ENCODE results near the gene HTRA3. TPM values are rescaled to one million over a fixed set of nuclear protein-coding genes. Genes with fewer than 3 reads are reported as not detected.

HTRA3 gene
- total and polyA plus RNA-seq, 2 experiments from 2014 or later: 1.3 to 3.6 TPM

- Histone ChIP-seq H3K79me2 (replicated peaks; ENCODE audit: insufficient read depth) (no peaks in the 10 kb centered on the region), H4K20me1 (replicated peaks; ENCODE audit: insufficient read depth) (no peaks in the 10 kb centered on the region), H3K27ac (ENCODE audit: low read depth) (no peak overlapping the region), H3K4me1 (ENCODE audit: insufficient read depth) (no peaks in the 10 kb centered on the region), H2AFZ (no peak overlapping the region), H3F3A (replicated peaks; ENCODE audit: low read depth) (no peaks in the 10 kb centered on the region), H3K36me3 (ENCODE audit: insufficient read depth) (no peaks in the 10 kb centered on the region), H3K4me3 (no peak overlapping the region), H3K4me2 (no peak overlapping the region), H3K9me2 (ENCODE audit: insufficient read depth) (peaks cover 6% of the 10 kb centered on the region; the same call in 1 of the 2 replicates), H3K27me3 (ENCODE audit: insufficient read depth) (no peaks in the 10 kb centered on the region)
- H3K27ac Mint-ChIP-seq: no peak overlapping the region
- no peaks in the 10 kb centered on the region for H3K36me3 Mint-ChIP-seq (ENCODE audit: low read depth)
- no peak for ATAC-seq
- H3K9me3 Mint-ChIP-seq: peaks cover 5% of the 10 kb centered on the region; the same call in 2 of the 3 replicates
- peaks cover 5% of the 10 kb centered on the region for H3K4me1 Mint-ChIP-seq
- no peak for DNase-seq (ENCODE audit: low spot score)
- no peak for TF ChIP-seq JUNB (IDR thresholded peaks at IDR 0.05; ENCODE audit: unreplicated experiment)
- TF ChIP-seq, protein P1, sequence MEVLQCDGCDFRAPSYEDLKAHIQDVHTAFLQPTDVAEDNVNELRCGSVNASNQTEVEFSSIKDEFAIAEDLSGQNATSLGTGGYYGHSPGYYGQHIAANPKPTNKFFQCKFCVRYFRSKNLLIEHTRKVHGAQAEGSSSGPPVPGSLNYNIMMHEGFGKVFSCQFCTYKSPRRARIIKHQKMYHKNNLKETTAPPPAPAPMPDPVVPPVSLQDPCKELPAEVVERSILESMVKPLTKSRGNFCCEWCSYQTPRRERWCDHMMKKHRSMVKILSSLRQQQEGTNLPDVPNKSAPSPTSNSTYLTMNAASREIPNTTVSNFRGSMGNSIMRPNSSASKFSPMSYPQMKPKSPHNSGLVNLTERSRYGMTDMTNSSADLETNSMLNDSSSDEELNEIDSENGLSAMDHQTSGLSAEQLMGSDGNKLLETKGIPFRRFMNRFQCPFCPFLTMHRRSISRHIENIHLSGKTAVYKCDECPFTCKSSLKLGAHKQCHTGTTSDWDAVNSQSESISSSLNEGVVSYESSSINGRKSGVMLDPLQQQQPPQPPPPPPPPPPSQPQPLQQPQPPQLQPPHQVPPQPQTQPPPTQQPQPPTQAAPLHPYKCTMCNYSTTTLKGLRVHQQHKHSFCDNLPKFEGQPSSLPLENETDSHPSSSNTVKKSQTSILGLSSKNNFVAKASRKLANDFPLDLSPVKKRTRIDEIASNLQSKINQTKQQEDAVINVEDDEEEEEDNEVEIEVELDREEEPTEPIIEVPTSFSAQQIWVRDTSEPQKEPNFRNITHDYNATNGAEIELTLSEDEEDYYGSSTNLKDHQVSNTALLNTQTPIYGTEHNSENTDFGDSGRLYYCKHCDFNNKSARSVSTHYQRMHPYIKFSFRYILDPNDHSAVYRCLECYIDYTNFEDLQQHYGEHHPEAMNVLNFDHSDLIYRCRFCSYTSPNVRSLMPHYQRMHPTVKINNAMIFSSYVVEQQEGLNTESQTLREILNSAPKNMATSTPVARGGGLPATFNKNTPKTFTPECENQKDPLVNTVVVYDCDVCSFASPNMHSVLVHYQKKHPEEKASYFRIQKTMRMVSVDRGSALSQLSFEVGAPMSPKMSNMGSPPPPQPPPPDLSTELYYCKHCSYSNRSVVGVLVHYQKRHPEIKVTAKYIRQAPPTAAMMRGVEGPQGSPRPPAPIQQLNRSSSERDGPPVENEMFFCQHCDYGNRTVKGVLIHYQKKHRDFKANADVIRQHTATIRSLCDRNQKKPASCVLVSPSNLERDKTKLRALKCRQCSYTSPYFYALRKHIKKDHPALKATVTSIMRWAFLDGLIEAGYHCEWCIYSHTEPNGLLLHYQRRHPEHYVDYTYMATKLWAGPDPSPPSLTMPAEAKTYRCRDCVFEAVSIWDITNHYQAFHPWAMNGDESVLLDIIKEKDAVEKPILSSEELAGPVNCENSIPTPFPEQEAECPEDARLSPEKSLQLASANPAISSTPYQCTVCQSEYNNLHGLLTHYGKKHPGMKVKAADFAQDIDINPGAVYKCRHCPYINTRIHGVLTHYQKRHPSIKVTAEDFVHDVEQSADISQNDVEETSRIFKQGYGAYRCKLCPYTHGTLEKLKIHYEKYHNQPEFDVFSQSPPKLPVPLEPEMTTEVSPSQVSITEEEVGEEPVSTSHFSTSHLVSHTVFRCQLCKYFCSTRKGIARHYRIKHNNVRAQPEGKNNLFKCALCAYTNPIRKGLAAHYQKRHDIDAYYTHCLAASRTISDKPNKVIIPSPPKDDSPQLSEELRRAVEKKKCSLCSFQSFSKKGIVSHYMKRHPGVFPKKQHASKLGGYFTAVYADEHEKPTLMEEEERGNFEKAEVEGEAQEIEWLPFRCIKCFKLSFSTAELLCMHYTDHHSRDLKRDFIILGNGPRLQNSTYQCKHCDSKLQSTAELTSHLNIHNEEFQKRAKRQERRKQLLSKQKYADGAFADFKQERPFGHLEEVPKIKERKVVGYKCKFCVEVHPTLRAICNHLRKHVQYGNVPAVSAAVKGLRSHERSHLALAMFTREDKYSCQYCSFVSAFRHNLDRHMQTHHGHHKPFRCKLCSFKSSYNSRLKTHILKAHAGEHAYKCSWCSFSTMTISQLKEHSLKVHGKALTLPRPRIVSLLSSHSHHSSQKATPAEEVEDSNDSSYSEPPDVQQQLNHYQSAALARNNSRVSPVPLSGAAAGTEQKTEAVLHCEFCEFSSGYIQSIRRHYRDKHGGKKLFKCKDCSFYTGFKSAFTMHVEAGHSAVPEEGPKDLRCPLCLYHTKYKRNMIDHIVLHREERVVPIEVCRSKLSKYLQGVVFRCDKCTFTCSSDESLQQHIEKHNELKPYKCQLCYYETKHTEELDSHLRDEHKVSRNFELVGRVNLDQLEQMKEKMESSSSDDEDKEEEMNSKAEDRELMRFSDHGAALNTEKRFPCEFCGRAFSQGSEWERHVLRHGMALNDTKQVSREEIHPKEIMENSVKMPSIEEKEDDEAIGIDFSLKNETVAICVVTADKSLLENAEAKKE (CRISPR knock-in tag; IDR thresholded peaks at IDR 0.05): no peak
- no peak for TF ChIP-seq EZH2 (IDR thresholded peaks at IDR 0.05; ENCODE audit: low read depth, unreplicated experiment)
- TF ChIP-seq, protein P2, sequence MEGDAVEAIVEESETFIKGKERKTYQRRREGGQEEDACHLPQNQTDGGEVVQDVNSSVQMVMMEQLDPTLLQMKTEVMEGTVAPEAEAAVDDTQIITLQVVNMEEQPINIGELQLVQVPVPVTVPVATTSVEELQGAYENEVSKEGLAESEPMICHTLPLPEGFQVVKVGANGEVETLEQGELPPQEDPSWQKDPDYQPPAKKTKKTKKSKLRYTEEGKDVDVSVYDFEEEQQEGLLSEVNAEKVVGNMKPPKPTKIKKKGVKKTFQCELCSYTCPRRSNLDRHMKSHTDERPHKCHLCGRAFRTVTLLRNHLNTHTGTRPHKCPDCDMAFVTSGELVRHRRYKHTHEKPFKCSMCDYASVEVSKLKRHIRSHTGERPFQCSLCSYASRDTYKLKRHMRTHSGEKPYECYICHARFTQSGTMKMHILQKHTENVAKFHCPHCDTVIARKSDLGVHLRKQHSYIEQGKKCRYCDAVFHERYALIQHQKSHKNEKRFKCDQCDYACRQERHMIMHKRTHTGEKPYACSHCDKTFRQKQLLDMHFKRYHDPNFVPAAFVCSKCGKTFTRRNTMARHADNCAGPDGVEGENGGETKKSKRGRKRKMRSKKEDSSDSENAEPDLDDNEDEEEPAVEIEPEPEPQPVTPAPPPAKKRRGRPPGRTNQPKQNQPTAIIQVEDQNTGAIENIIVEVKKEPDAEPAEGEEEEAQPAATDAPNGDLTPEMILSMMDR (conservative IDR thresholded peaks at IDR 0.05; ENCODE audit: low read depth in 2 of 2): no peak
- no peak for TF ChIP-seq ZNF114 (CRISPR knock-in tag; IDR thresholded peaks at IDR 0.05)
- TF ChIP-seq NANOG (IDR thresholded peaks at IDR 0.05; ENCODE audit: borderline replicate concordance): no peak
- TF ChIP-seq POLR2AphosphoS5 (IDR thresholded peaks at IDR 0.05; ENCODE audit: low read depth): no peak
- TF ChIP-seq ETS1 (IDR thresholded peaks at IDR 0.05): no peak
- no peak for TF ChIP-seq EZH2phosphoT487 (IDR thresholded peaks at IDR 0.05; ENCODE audit: unreplicated experiment)
- TF ChIP-seq REST (IDR thresholded peaks at IDR 0.05; ENCODE audit: unreplicated experiment): no peak
- TF ChIP-seq STAT1 (IDR thresholded peaks at IDR 0.05; ENCODE audit: unreplicated experiment): no peak
- H3K27me3 Mint-ChIP-seq (ENCODE audit: insufficient read depth, low read depth, poor library complexity): peaks cover 5% of the 10 kb centered on the region
- H3K4me3 Mint-ChIP-seq: no peak overlapping the region
Observed at GRCh38 chr4:8321220-8321619, 51.7 kb downstream of the HTRA3 start.
